HUES6 (cell line): ENCODE data around the gene NNT.
"Not testable (repeated sequence)": the region's sequence is repeated elsewhere in the genome, so short reads cannot be mapped to it uniquely, and the experiment has no call there.

Source experiments
- H3K27ac ChIP-seq: 2 replicates; pipeline ENCODE4 v1.7.0; 2013; ENCODE audit warnings: low read depth, mild to moderate bottlenecking, low read length, inconsistent platforms
- H3K27me3 ChIP-seq: 2 replicates; pipeline ENCODE4 v1.6.1; 2013; ENCODE audit warnings: low read length; ENCODE audit not compliant: control insufficient read depth, insufficient read depth
- H3K36me3 ChIP-seq: 2 replicates; pipeline ENCODE4 v1.6.1; 2013; ENCODE audit warnings: low read length; ENCODE audit not compliant: control insufficient read depth, insufficient read depth
- H3K4me1 ChIP-seq: 2 replicates; pipeline ENCODE4 v1.6.1; 2013; ENCODE audit warnings: low read length; ENCODE audit not compliant: control insufficient read depth, insufficient read depth
- H3K4me3 ChIP-seq: 2 replicates; pipeline ENCODE4 v1.5.1; 2013; ENCODE audit warnings: low read depth, low read length
- H3K9ac ChIP-seq: one replicate; pipeline ENCODE4 v1.6.1; 2013; ENCODE audit warnings: mild to moderate bottlenecking, low read length
- H3K9me3 ChIP-seq: 2 replicates; pipeline ENCODE4 v1.6.1; 2013; ENCODE audit warnings: low read depth, low read length; ENCODE audit not compliant: control insufficient read depth, insufficient read depth

Gene NNT

DNA sequence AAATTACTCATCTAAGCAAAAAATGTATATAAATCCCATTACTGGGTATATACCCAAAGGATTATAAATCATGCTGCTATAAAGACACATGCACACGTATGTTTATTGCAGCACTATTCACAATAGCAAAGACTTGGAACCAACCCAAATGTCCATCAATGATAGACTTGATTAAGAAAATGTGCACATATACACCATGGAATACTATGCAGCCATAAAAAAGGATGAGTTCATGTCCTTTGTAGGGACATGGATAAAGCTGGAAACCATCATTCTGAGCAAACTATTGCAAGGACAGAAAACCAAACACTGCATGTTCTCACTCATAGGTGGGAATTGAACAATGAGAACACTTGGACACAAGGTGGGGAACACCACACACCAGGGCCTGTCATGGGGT is 103.6 kb downstream of the NNT start:
- H3K9me3 ChIP-seq, H3K9ac ChIP-seq, H3K4me1 ChIP-seq, H3K36me3 ChIP-seq, H3K27ac ChIP-seq, H3K4me3 ChIP-seq, H3K27me3 ChIP-seq: not testable (repeated sequence)

GRCh38 chr5:43711496-43711895 is 108.5 kb downstream of the NNT start:
- no peak overlapping the region for H3K27ac ChIP-seq
- no peak overlapping the region for H3K9ac ChIP-seq
- no peak overlapping the region for H3K4me3 ChIP-seq
- no peaks in the 10 kb centered on the region for H3K36me3 ChIP-seq
- no peaks in the 10 kb centered on the region for H3K27me3 ChIP-seq
- H3K9me3 ChIP-seq, result no peaks in the 10 kb centered on the region
- H3K4me1 ChIP-seq, result peaks cover 6% of the 10 kb centered on the region; the same call in 1 of the 2 replicates

DNA sequence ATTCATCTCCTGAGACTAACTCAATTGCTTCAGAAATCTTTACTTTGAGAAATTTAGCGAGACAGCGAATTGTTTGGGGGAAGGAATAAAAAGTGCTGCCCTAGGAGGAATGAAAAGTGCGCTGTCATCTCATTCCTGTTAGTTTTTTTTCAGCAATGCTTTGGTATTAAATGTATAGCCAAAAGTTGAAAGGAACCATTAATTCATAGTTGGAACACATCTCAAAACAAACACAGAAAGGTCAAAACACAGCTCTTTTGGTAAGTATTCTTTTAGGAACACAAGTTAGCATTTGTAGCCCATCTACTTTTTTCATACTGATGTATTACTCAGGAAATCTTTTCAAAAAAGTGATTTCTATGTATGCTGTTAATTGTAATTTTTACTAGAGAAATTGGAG is 109.1 kb downstream of the NNT start:
- H3K4me3 ChIP-seq, result no peak overlapping the region
- H3K36me3 ChIP-seq, result no peaks in the 10 kb centered on the region
- no peak overlapping the region for H3K27ac ChIP-seq
- peaks cover 6% of the 10 kb centered on the region; the same call in 1 of the 2 replicates for H3K4me1 ChIP-seq
- H3K9ac ChIP-seq, result no peak overlapping the region
- no peaks in the 10 kb centered on the region for H3K27me3 ChIP-seq
- H3K9me3 ChIP-seq, result no peaks in the 10 kb centered on the region

GRCh38 chr5:43719783-43720182 is 116.8 kb downstream of the NNT start:
- not testable (repeated sequence) for H3K9me3 ChIP-seq, H3K4me3 ChIP-seq, H3K27ac ChIP-seq

GRCh38 chr5:43728581-43728980 is 125.6 kb downstream of the NNT start:
- no peaks in the 10 kb centered on the region for H3K36me3 ChIP-seq
- no peaks in the 10 kb centered on the region for H3K9me3 ChIP-seq
- peaks cover 3% of the 10 kb centered on the region; the same call in 1 of the 2 replicates for H3K4me1 ChIP-seq
- no peak overlapping the region for H3K27ac ChIP-seq
- no peak overlapping the region for H3K4me3 ChIP-seq
- H3K9ac ChIP-seq, result no peak overlapping the region
- H3K27me3 ChIP-seq, result no peaks in the 10 kb centered on the region

More at GRCh38 chr5:43719783-43720182, 116.8 kb downstream of the NNT start:
- H3K4me1 ChIP-seq, H3K27me3 ChIP-seq, H3K9ac ChIP-seq, H3K36me3 ChIP-seq: not testable (repeated sequence)

- Histone ChIP-seq H3K36me3 (no peaks in the 10 kb centered on the region), H3K27ac (no peak overlapping the region), H3K4me3 (no peak overlapping the region), H3K9ac (no peak overlapping the region), H3K27me3 (no peaks in the 10 kb centered on the region), H3K9me3 (no peaks in the 10 kb centered on the region), H3K4me1 (peaks cover 3% of the 10 kb centered on the region; the same call in 1 of the 2 replicates)
These were observed 127.0 kb downstream of the NNT start for GRCh38 chr5:43729846-43730478.

- H3K27me3 ChIP-seq, result no peaks in the 10 kb centered on the region
- H3K27ac ChIP-seq, result no peak overlapping the region
- no peak overlapping the region for H3K9ac ChIP-seq
- H3K4me1 ChIP-seq, result peaks cover 3% of the 10 kb centered on the region; the same call in 1 of the 2 replicates
- no peaks in the 10 kb centered on the region for H3K36me3 ChIP-seq
- no peaks in the 10 kb centered on the region for H3K9me3 ChIP-seq
- no peak overlapping the region for H3K4me3 ChIP-seq
These were observed 127.9 kb downstream of the NNT start for GRCh38 chr5:43730832-43731342.

DNA sequence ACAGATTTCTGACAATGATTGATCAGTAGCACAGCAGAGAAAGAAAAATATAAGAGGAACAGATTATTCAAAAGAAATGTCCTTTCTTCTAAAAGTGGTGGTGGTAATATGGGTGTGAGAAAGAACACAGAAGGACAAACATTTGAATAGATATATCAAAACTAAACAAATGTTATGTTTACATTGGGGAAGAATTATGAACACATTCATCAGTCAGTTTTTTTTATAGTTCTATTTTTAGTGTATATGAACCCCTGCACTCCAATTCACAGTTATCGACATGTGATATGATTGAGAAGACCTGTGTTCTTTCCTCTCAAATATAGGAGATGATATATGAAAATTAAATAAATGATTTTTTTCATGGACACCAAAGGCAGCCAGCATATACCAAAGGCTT is 128.6 kb downstream of the NNT start:
- Histone ChIP-seq H3K4me3 (no peak overlapping the region), H3K36me3 (no peaks in the 10 kb centered on the region), H3K9ac (no peak overlapping the region), H3K9me3 (no peaks in the 10 kb centered on the region), H3K27me3 (no peaks in the 10 kb centered on the region), H3K27ac (no peak overlapping the region), H3K4me1 (no peaks in the 10 kb centered on the region; the same call in 1 of the 2 replicates)

GRCh38 chr5:43745923-43746548 is 143.1 kb downstream of the NNT start:
- not testable (repeated sequence) for H3K4me3 ChIP-seq, H3K9ac ChIP-seq

GRCh38 chr5:43750809-43751208 is 147.8 kb downstream of the NNT start:
- H3K4me3 ChIP-seq, result no peak overlapping the region
- no peak overlapping the region for H3K9ac ChIP-seq
- H3K27ac ChIP-seq, result no peak overlapping the region
- H3K4me1 ChIP-seq, result no peaks in the 10 kb centered on the region
- no peaks in the 10 kb centered on the region for H3K36me3 ChIP-seq
- no peaks in the 10 kb centered on the region for H3K27me3 ChIP-seq
- peaks cover 51% of the 10 kb centered on the region for H3K9me3 ChIP-seq

More at GRCh38 chr5:43745923-43746548, 143.1 kb downstream of the NNT start:
- H3K36me3 ChIP-seq, H3K27ac ChIP-seq, H3K27me3 ChIP-seq, H3K4me1 ChIP-seq: not testable (repeated sequence)
- peaks cover 20% of the 10 kb centered on the region for H3K9me3 ChIP-seq

- no peaks in the 10 kb centered on the region for H3K27me3 ChIP-seq
- no peak overlapping the region for H3K9ac ChIP-seq
- no peaks in the 10 kb centered on the region for H3K36me3 ChIP-seq
- no peaks in the 10 kb centered on the region for H3K4me1 ChIP-seq
- H3K9me3 ChIP-seq, result peaks cover 43% of the 10 kb centered on the region
- no peak overlapping the region for H3K4me3 ChIP-seq
- H3K27ac ChIP-seq, result no peak overlapping the region
These were observed 150.1 kb downstream of the NNT start for GRCh38 chr5:43753069-43753468.
